ENCODE results near the gene PNLIPRP1.

PNLIPRP1 gene

GRCh38 chr10:116634126-116634975 lies 43.6 kb downstream of the PNLIPRP1 start:
- no peak overlapping the region for H3K4me3 ChIP-seq (replicated peaks in 1 of 2; ENCODE audit: low read depth in 2 of 2, low read length in 2 of 2)
- DNase-seq (ENCODE audit: low read depth in 2 of 2) = no peak
- no peak for TF ChIP-seq CTCF (IDR thresholded peaks at IDR 0.05; ENCODE audit: low read depth, low read length)

- no peak overlapping the region for H3K4me3 ChIP-seq (replicated peaks in 1 of 2; ENCODE audit: low read depth in 2 of 2, low read length in 2 of 2)
- no peak for TF ChIP-seq CTCF (IDR thresholded peaks at IDR 0.05; ENCODE audit: low read depth, low read length)
- DNase-seq (ENCODE audit: low read depth in 2 of 2) = no peak
Measured at GRCh38 chr10:116636385-116636784, 45.6 kb downstream of the PNLIPRP1 start.

GRCh38 chr10:116636976-116637375 lies 46.2 kb downstream of the PNLIPRP1 start:
- DNase-seq (ENCODE audit: low read depth in 2 of 2) = no peak
- H3K4me3 ChIP-seq (replicated peaks in 1 of 2; ENCODE audit: low read depth in 2 of 2, low read length in 2 of 2) = no peak overlapping the region
- TF ChIP-seq CTCF (IDR thresholded peaks at IDR 0.05; ENCODE audit: low read depth, low read length) = no peak

GRCh38 chr10:116637830-116638229 lies 47.1 kb downstream of the PNLIPRP1 start:
- DNase-seq (ENCODE audit: low read depth in 2 of 2) = no peak
- no peak overlapping the region for H3K4me3 ChIP-seq (replicated peaks in 1 of 2; ENCODE audit: low read depth in 2 of 2, low read length in 2 of 2)
- TF ChIP-seq CTCF (IDR thresholded peaks at IDR 0.05; ENCODE audit: low read depth, low read length) = no peak

- TF ChIP-seq CTCF (IDR thresholded peaks at IDR 0.05; ENCODE audit: low read depth, low read length) = no peak
- no peak overlapping the region for H3K4me3 ChIP-seq (replicated peaks in 1 of 2; ENCODE audit: low read depth in 2 of 2, low read length in 2 of 2)
- no peak for DNase-seq (ENCODE audit: low read depth in 2 of 2)
Measured at GRCh38 chr10:116646502-116646901, 55.7 kb downstream of the PNLIPRP1 start.

- no peak for DNase-seq (ENCODE audit: low read depth in 2 of 2)
- no peak overlapping the region for H3K4me3 ChIP-seq (replicated peaks in 1 of 2; ENCODE audit: low read depth in 2 of 2, low read length in 2 of 2)
- TF ChIP-seq CTCF (IDR thresholded peaks at IDR 0.05; ENCODE audit: low read depth, low read length) = no peak
Measured at GRCh38 chr10:116648903-116649302, 58.1 kb downstream of the PNLIPRP1 start.

All from cardiac fibroblast (primary cell).